SK-N-SH (cell line): ENCODE measurements around the gene NSD2.

Experiments
- GABPA ChIP-seq: IDR thresholded peaks from 2 replicates; pipeline ENCODE4 v1.4.0; 2012; ENCODE audit warnings: low read depth, mild to moderate bottlenecking
- POLR2AphosphoS5 ChIP-seq: IDR thresholded peaks from 2 replicates; pipeline ENCODE4 v1.6.1; 2012; ENCODE audit warnings: low read depth, low read length
- SIN3A ChIP-seq: IDR thresholded peaks from 2 replicates; pipeline ENCODE4 v1.6.1; 2012; ENCODE audit warnings: low read depth, mild to moderate bottlenecking, low read length, moderate library complexity, borderline replicate concordance
- SMC3 ChIP-seq: IDR thresholded peaks from 2 replicates; pipeline ENCODE4 v1.6.1; 2012; ENCODE audit warnings: low read depth, low read length, improper control_type of control experiment
- TEAD4 ChIP-seq: IDR thresholded peaks from 2 replicates; pipeline ENCODE4 v1.4.0; 2012; ENCODE audit warnings: mild to moderate bottlenecking, borderline replicate concordance; ENCODE audit not compliant: insufficient read depth
- YY1 ChIP-seq: IDR thresholded peaks from 2 replicates; pipeline ENCODE4 v1.4.0; 2012; ENCODE audit warnings: low read depth, mild to moderate bottlenecking
- TF ChIP-seq, protein P1 (sequence below): fragments of 200-600 bp; sonication (generic); IDR thresholded peaks from 2 replicates; pipeline ENCODE4 v1.6.1; 2017; ENCODE audit warnings: antibody characterized with exemption, mild to moderate bottlenecking, moderate library complexity
- TF ChIP-seq, protein P2 (sequence below): IDR thresholded peaks from 2 replicates; pipeline ENCODE4 v1.4.0; 2012; ENCODE audit warnings: low read depth
- TF ChIP-seq, protein P3 (sequence below): IDR thresholded peaks from 2 replicates; pipeline ENCODE4; 2012

DNA sequence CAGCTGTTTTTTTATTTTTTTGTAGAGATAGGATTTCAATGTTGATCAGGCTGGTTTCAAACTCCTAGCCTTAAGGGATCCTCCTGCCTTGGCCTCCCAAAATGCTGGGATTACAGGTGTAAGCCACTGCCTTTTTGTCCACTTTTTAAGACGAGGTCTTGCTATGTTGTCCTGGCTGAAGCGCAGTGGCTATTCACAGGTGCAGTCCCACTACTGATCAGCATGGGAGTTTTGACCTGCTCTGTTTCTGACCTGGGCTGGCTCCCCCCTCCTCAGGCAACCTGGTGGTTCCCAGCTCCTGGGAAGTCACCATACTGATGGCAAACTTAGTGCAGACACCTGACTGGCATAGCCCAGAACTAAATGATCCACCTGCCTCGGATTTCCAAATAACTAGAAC, 2.3 kb upstream of the NSD2 start:
- TF ChIP-seq SIN3A (no peak), TEAD4 (no peak), YY1 (no peak), SMC3 (no peak), GABPA (no peak), POLR2AphosphoS5 (no peak)
- TF ChIP-seq, protein P1, sequence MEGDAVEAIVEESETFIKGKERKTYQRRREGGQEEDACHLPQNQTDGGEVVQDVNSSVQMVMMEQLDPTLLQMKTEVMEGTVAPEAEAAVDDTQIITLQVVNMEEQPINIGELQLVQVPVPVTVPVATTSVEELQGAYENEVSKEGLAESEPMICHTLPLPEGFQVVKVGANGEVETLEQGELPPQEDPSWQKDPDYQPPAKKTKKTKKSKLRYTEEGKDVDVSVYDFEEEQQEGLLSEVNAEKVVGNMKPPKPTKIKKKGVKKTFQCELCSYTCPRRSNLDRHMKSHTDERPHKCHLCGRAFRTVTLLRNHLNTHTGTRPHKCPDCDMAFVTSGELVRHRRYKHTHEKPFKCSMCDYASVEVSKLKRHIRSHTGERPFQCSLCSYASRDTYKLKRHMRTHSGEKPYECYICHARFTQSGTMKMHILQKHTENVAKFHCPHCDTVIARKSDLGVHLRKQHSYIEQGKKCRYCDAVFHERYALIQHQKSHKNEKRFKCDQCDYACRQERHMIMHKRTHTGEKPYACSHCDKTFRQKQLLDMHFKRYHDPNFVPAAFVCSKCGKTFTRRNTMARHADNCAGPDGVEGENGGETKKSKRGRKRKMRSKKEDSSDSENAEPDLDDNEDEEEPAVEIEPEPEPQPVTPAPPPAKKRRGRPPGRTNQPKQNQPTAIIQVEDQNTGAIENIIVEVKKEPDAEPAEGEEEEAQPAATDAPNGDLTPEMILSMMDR: no peak
- TF ChIP-seq, protein P2, sequence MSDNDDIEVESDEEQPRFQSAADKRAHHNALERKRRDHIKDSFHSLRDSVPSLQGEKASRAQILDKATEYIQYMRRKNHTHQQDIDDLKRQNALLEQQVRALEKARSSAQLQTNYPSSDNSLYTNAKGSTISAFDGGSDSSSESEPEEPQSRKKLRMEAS: no peak
- TF ChIP-seq, protein P3, sequence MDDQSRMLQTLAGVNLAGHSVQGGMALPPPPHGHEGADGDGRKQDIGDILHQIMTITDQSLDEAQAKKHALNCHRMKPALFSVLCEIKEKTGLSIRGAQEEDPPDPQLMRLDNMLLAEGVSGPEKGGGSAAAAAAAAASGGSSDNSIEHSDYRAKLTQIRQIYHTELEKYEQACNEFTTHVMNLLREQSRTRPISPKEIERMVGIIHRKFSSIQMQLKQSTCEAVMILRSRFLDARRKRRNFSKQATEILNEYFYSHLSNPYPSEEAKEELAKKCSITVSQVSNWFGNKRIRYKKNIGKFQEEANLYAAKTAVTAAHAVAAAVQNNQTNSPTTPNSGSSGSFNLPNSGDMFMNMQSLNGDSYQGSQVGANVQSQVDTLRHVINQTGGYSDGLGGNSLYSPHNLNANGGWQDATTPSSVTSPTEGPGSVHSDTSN: no peak
